DLD1 (cell line): ENCODE measurements around the gene JAZF1.

ENCODE experiments used
- in situ Hi-C: cut with HindIII; loops from 2 replicates; pipeline ENCODE4 v1.10.0; 2017; ENCODE audit warnings: low sequenced_read_pairs

The JAZF1 gene

GRCh38 chr7:27822245-27822644, 358.4 kb downstream of the JAZF1 start:
- in situ Hi-C loops: no loop called here

DNA sequence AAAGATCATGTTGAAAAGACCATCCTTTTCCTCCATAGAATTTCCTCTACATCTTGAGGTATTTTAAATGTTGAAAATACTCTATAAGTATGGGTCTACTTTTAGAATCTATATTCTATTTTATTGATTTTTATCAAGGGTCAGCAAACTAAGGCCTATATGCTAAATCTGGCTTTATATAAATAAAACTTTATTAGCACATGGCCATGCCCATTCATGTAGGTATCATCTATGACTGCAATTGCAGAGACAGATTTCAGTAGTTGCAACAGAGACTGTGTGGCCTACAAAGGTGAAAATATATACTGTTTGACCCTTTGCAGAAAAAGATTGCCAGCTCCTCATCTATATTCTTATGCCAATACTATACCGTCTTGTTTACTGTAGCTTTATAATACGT, 367.9 kb downstream of the JAZF1 start:
- in situ Hi-C loops: no loop called here

DNA sequence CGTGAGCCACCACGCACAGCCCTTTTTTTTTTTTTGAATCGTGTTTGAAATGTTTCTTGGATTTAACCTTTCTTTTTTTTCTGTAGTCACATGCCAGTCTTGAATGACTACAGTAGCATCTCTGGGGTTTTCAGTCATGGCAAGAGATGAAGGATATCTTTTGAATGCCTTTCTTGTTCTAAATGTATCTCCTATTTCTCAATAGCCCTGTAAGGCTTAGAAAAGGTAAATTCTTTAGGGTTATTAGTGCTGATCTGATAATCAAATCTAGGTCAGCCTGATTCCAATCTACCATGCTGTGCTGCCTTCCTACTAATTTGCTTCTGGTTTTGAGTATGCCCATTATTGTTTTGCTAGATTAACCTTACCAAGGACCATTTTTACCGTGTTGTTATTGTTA, 370.4 kb downstream of the JAZF1 start:
- in situ Hi-C loops: no loop called here

DNA sequence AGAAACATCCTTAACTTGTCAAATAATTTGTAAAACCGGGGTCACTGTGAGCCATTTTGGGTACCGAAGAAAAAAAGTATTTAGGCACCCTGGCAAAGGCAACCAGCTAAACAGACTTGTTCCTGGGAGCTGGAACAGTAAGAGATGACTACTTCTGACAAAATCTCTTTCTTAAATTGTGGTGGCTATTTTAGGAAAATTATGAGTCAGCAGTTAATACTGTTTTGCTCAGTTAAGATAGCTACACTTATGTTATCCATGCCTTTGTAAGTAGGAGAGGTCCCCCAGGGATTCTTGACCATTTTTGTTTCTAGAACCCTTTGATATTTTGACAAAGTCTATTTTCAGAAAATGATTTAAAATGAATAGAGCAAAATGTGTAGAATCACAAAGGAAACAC, 372.0 kb downstream of the JAZF1 start:
- in situ Hi-C loops: no loop called here

DNA sequence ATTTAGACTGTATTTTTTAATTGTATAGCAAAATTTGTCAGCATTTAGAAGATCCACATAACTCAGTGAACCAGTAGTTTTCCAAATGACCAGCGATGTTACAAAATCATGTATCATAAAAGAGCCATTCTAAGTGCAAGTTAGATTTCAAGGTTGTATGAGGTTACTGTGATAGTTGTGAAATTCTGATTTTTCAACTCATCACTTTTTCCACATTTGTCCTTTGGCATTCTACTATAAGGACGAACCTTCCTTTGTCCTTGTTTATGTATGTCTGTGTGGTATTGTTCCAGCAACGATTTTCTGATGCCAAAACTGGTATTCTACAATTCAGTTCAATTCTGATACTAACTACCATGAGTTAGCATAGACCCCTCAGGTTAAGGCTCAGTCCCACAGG, 376.5 kb downstream of the JAZF1 start:
- in situ Hi-C loops: no loop called here

- in situ Hi-C loops: no loop called here
Observed at GRCh38 chr7:27802999-27803398, 377.6 kb downstream of the JAZF1 start.

GRCh38 chr7:27799212-27799611, 381.4 kb downstream of the JAZF1 start:
- in situ Hi-C loops: no loop called here

DNA sequence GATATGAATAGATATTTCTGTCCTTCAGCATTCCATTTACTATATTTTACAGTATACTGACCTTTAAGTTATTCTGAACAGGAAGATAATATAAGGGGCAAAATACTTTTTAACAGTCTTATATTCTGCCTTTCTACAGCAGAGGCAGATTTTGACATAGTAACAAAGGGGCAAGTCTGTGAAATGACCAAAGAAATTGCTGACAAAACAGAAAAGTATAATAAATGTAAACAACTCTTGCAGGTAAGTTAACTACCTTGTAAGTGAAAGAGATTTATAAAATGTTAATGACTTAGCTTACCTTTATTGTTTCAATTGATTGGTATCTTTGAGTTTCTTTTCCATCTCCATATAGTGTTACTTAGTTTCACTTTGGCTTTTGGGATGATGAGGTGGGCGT, 384.6 kb downstream of the JAZF1 start:
- in situ Hi-C loops: no loop called here

- in situ Hi-C loops: no loop called here
Observed at GRCh38 chr7:27793780-27794179, 386.8 kb downstream of the JAZF1 start.

DNA sequence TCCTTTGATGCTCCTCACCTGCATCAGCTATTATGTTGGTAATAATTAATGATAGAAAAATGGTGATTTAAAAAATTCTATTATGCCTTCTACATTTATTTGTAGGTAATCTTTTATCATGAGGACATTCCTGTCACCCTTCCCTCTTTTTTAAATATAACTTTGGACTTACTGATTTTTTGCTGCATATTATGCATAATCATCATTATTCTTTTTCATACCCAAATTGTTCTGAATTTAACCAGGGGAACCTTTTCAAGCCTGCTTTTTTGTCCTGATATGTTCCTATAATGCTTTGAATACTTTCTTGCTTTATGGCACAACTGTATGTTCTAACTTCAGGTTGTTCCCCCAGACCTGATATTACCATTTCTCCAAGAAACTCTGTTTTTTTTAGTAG, 392.2 kb downstream of the JAZF1 start:
- in situ Hi-C loops: loop anchor here (5.0 kb wide), 1 partner anchor 39 kb away; no protein-coding TSS in a partner anchor

GRCh38 chr7:27784399-27785053, 396.1 kb downstream of the JAZF1 start:
- in situ Hi-C loops: loop anchor here (5.0 kb wide), 1 partner anchor 43 kb away; no protein-coding TSS in a partner anchor

GRCh38 chr7:27782849-27783248, 397.7 kb downstream of the JAZF1 start:
- in situ Hi-C loops: no loop called here

- in situ Hi-C loops: no loop called here
Observed at GRCh38 chr7:27781188-27781587, 399.4 kb downstream of the JAZF1 start.
